GM21717 (cell line): ENCODE results near the gene LIX1L.
A peak's percentile ranks its signal among the peaks of the same experiment; 100 is the strongest.

Experiments
- ATAC-seq: cut with Tn5 transposase; IDR thresholded peaks from one replicate; pipeline ENCODE4 v1.9.1; 2021; ENCODE audit warnings: mild to moderate bottlenecking, moderate library complexity; ENCODE audit not compliant: unreplicated experiment

The LIX1L gene

DNA sequence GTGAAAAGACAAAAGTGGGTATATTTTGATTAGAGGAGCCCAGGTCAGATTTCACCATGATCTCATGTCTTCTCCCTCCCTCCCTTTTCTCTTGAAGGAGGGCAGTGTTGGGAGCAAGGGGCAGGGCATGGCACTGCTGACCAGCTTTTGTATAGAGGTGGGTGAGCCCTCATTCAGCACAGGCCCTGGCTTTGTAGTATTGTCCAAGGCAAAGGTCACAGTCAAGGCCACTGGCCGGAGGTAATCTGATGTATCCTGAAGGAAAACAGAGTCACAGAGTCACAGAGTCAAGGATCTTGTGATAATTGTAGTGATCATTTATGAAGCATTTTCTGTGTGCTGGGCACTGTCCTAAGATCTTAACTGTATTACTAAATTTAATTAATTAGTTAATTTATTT lies 59.8 kb downstream of the LIX1L start:
- no peak for ATAC-seq

DNA sequence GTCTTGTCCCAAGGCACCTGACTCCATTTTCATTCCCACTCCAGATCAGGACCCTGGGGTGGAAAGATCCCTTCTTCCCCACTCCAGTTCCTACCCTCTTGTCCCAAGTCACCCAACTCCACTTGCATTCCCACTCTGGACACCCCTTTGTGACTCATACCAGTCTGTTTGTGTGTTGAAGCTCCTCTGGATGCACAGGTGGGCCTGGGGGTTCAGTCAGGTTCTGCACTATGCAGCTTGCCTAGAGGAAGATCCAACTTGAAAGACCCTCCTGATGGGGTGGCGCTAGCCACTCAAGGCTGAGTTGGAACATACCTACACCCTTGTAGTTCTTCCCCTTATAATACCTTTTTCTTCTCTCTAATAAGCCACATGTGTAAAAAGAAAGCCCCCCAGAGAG lies 62.3 kb downstream of the LIX1L start:
- ATAC-seq, result no peak

DNA sequence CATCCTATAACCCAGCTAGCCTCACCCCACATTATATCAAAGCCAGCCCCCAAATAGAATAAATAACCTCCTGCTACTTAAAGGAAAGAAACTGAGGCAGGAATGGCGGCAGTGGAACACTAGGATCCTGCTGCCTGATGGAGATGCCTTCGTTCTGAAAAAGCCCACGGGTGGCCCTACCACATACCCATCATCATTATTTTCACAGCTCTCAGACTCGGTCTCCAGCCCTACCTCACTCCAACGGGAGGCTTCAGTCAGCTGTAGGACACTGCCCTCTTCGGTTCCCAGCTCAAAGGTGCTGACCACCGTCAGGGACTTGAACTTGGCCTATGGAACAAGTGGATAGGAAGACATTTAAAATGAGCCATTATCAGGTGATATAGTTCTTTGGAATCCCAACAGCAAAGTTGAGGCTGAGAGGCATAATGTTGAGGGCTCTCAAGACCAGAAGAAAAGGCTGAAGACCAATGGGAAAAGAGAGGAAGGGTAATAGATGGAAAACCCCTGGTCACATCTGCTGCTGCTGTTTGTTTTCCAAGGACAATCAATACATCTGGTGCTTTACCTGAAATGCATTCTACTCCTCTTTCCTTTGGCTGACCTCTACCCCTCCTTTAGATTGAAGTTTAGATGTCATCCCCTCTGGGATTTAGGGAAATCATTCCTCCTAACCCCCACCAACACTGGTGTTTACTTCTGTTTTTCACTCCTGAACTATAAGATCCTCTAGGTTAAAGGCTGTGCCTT lies 64.3 kb downstream of the LIX1L start:
- no peak for ATAC-seq

DNA sequence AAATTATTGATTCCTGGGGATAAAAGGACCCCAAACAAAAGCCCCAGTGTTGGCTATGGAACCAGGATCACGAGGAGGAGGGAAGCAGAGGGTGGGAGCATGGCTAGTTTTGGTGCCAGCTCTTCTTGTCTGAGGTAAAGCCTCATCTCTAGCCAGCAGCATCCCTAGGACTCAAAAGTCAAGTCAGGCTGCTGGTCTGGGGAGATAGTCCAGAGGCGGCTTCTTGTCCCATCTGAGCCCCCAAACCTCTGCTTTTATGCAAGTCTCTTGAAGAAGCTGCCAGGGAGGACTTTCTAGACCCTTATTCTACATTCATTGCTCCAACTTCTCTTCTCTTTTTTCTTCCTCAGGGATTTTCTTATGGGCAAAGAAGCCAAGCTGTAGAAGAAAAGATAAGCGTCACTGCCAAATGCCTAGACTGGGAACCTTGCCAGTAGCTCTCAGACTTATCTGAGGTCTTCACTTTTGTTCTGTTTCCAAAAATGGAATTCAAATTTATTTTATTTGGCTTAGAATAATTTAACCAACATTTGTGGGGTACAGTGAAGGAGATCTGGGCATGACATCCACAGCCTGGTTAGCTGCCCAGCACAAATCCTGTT lies 65.2 kb downstream of the LIX1L start:
- ATAC-seq, result no peak

DNA sequence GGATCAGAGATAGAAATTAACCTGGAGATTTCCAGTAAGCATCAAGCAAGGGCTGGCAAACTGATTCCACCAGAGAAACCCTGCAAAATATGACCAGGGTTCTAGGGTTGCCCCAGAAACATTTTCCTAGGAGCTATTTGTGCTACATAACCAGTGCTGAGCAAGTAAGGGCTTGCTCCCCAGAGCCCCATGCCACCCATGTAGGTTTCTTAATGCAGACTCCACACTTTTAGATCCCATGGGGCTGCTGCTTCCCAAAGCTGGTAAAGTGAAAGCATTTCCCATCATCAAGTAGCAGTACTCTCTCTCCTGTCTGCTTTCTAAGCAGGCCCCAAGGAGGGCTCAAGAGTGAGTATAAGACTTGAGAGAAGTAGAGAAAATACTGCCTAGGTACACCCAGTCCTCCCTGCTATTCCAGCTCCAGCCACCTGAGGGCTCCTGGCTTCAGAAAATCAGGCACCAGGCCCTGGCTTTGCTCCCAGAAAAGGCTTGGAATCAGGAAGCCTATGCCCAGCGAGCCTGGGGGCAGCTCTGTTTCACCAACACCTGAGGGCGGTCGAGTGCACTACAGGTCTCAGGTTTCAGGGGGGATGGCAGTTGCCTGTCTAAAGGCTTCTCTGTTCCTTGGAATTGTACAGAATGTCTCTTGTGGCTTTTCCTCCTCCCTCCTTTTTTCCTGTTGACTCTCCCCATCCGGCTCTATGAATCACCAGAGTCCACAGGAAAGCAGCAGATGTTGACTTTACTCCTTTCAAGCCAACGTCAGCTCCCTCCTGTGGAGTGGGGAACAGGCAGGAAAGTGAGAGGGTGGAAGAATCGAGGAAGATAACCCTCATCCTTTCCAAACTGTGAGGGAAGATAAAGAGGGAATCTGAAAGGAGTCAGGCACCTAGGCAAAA lies 66.0 kb downstream of the LIX1L start:
- ATAC-seq, result no peak

DNA sequence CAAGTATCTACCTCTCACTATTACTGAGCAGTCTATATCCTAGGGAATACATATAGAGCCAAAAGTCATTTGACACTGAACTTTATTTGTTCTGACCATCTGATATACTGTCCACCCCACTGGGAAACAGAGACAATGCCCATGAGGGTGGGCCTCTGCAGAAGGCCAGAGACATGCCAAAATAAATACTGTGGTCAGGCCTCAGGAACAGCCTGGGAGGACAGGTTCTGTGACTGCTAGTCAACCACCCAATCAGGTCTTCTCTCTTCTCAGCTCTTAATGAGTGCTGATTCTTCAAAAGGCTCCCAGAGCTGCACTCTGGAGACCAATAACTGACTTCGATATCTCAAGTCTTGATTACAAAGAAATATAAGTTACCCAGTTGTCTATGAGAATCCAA lies 66.7 kb downstream of the LIX1L start:
- ATAC-seq, result no peak

DNA sequence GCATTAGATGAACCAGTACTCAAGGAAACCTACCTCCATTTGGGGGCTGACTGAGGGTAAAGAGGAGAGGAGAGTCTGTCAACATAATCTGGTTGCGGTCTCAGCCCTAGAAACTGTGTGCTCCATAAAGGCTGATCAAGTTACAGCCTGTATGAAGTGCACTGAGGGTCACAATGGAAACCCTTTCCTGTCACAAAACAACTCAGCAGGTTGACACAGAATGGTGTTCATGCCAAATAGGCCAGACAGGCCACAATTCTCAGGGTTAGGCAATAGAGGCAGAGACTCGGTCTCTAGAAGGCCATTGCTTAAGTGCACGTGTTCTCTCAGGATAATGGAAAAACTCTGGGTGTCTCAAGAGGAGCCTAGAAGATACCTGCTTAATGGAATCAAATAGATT lies 68.1 kb downstream of the LIX1L start:
- ATAC-seq, result no peak

DNA sequence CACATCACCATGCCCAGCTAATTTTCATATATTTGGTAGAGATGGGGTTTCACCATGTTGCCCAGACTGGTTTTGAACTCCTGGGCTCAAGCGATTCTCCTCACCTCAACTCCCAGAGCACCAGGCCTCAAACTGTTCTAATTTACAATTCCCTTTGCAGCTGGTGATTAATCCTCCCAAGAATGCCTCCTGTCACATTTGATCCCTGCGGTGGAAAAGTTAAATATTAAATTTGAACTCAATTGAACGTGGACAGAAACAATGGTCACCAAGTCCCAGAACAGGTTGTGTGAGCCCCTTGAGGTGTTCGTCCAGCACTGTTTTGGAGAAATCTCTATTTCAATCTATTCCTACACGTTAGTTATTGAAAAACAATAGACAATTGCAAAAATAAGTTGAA lies 70.2 kb downstream of the LIX1L start:
- no peak for ATAC-seq

DNA sequence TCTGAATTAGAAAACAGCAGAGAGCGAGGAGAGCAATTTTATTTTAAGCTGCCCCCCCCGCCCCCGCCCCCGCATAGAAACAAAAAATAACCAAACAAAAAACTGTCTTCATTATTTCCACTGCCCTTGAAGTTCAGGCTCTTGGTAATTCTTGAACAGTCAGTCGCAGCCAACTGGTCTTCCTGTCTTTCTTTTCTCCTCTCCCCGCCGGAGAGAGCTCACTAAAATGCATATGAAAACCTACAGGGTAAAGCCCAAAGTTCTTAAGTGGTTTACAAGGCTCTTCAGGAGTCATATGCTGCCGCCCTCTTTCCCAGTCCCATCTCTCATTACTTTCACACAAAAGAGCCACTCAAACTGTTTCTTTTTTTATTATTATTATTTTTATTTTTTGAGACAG lies 71.0 kb downstream of the LIX1L start:
- ATAC-seq, result no peak

DNA sequence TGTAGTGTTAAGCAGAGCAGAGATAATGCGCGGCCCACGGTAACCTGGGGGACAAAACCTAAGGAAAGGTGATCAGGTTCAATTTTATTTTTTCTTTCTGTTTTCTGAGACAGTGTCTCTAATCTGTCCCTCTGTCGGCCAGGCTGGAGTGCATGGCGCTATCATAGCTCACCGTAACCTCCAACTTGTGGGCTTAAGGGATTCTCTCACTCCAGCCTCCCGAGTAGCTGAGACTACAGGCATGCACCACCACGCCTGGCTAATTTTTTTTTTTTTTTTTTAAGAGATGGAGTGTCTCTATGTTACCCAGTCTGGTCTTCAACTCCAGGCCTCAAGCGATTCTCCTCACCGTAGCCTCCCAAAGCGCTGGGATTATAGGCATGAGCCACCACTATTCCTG lies 71.4 kb downstream of the LIX1L start:
- ATAC-seq, result no peak

DNA sequence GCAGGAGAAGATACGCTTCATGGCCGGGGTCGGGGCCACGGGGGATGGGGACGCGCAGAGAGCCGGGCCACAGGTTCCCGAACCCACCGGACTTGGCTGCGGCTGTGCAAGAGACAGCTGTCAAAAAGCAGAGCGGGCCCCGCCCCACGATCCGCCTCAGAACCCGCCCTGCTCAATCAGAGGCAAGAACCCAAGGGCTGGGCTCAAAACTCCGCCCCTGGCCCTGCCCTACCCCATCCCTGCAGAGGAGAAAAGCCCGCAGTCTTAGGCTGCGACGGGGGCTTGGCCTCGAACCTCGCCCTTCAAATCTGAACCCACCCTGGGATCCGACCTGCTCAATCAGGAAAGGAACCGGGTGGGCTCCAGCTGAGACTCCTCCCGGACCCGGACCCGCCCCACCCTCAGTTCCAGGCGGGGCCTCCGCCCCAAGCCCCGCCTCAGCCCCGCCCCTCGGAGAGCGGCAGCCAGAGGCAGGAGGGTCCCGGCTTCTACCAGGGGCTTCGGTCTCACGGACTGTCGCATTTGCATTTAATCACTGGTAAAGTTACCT lies 72.0 kb downstream of the LIX1L start, which contains the start of gene ANKRD35:
Gene ANKRD35, minus strand, starts transcription at position 129 of the 550 bp plus-strand sequence. Its CDS starts 108 bp downstream, at position 21.
- peak; percentile 97 for ATAC-seq

DNA sequence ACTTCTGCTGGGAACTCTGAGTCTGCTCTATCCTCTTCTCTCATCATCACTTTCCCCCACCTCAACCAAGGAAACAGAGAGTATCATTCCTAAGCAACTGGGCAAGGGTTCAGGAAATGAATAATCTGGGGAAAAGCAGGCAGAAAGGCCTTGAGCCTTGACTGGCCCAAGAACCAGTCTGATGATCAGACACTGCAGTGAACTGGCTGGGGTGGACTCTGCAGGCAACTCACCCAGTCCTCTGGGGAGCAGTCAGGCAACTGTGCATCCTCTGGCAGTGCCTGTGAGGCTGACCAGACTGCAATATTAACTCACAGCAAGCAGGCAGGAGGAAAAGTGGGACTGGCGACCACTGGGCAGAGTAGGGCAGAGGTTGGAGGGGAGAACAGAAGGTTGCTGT lies 73.1 kb downstream of the LIX1L start:
- no peak for ATAC-seq
